ENCODE results near the gene C2orf78. TPM values are rescaled to one million over a fixed set of nuclear protein-coding genes. Genes with fewer than 3 reads are reported as not detected.
"Not testable (repeated sequence)": the region's sequence is repeated elsewhere in the genome, so short reads cannot be mapped to it uniquely, and the experiment has no call there.

The C2orf78 gene
- total RNA-seq, 1 experiment from 2014 or later: not detected

GRCh38 chr2:73776381-73776780 lies 7.6 kb upstream of the C2orf78 start:
- ChIA-PET POLR2A (ENCODE audit: low non-redundant PET) (interaction anchor here (0.6 kb wide), 1 partner anchor 200 kb away, joined by 23 read pairs; no protein-coding TSS in a partner anchor), CTCF (no interaction called here)
- intact Hi-C loops (cut with micrococcal nuclease; ENCODE audit: unreplicated experiment): no loop called here
- Histone ChIP-seq H3K4me3 (ENCODE audit: low read depth, low read length, poor library complexity, severe bottlenecking) (no peak overlapping the region), H3K36me3 (ENCODE audit: insufficient read depth, low read length, poor library complexity, severe bottlenecking) (peaks cover 36% of the 10 kb centered on the region), H3K4me1 (ENCODE audit: insufficient read depth, low read length, poor library complexity, severe bottlenecking) (no peaks in the 10 kb centered on the region), H3K27ac (ENCODE audit: low read depth, low read length, poor library complexity, severe bottlenecking) (no peak overlapping the region), H3K9me3 (ENCODE audit: low read depth, low read length, poor library complexity, severe bottlenecking) (no peaks in the 10 kb centered on the region), H3K27me3 (replicated peaks; ENCODE audit: insufficient read depth, low read depth, low read length, poor library complexity) (no peaks in the 10 kb centered on the region)
- DNase-seq (ENCODE audit: low spot score): no peak
- no peak for TF ChIP-seq CTCF (conservative IDR thresholded peaks at IDR 0.05; ENCODE audit: low read depth, low read length)
- TF ChIP-seq EZH2 (IDR thresholded peaks at IDR 0.05; ENCODE audit: borderline replicate concordance, low read depth, low read length, poor library complexity, severe bottlenecking): no peak
- BruUV-seq (replicated peaks): no TSS peak

GRCh38 chr2:73776869-73777519 lies 7.0 kb upstream of the C2orf78 start:
- peaks cover 36% of the 10 kb centered on the region for H3K36me3 ChIP-seq (ENCODE audit: insufficient read depth, low read length, poor library complexity, severe bottlenecking)
- no peaks in the 10 kb centered on the region for H3K9me3 ChIP-seq (ENCODE audit: low read depth, low read length, poor library complexity, severe bottlenecking)
- no peaks in the 10 kb centered on the region for H3K4me1 ChIP-seq (ENCODE audit: insufficient read depth, low read length, poor library complexity, severe bottlenecking)
- intact Hi-C loops (cut with micrococcal nuclease; ENCODE audit: unreplicated experiment): no loop called here
- H3K27ac ChIP-seq (ENCODE audit: low read depth, low read length, poor library complexity, severe bottlenecking): no peak overlapping the region
- no peak for DNase-seq (ENCODE audit: low spot score)
- H3K27me3 ChIP-seq (replicated peaks; ENCODE audit: insufficient read depth, low read depth, low read length, poor library complexity): no peaks in the 10 kb centered on the region
- no peak for TF ChIP-seq CTCF (conservative IDR thresholded peaks at IDR 0.05; ENCODE audit: low read depth, low read length)
- TF ChIP-seq EZH2 (IDR thresholded peaks at IDR 0.05; ENCODE audit: borderline replicate concordance, low read depth, low read length, poor library complexity, severe bottlenecking): no peak
- no peak overlapping the region for H3K4me3 ChIP-seq (ENCODE audit: low read depth, low read length, poor library complexity, severe bottlenecking)
- CTCF ChIA-PET: no interaction called here
- BruUV-seq (replicated peaks): no TSS peak
- POLR2A ChIA-PET (ENCODE audit: low non-redundant PET): no interaction called here

- Histone ChIP-seq H3K27ac (ENCODE audit: low read depth, low read length, poor library complexity, severe bottlenecking) (peak overlapping the region; percentile 87), H3K4me3 (ENCODE audit: low read depth, low read length, poor library complexity, severe bottlenecking) (peak overlapping the region; percentile 92), H3K36me3 (ENCODE audit: insufficient read depth, low read length, poor library complexity, severe bottlenecking) (peaks cover 24% of the 10 kb centered on the region)
- CTCF ChIA-PET: interaction anchor here (0.9 to 1.0 kb wide), 2 partner anchors 50 to 159 kb away, joined by 3 to 5 read pairs; partner anchors contain the start of gene STAMBP
- TSS peak; percentile 44 for BruUV-seq (replicated peaks)
- H3K27me3 ChIP-seq (replicated peaks; ENCODE audit: insufficient read depth, low read depth, low read length, poor library complexity); intact Hi-C loops (cut with micrococcal nuclease; ENCODE audit: unreplicated experiment); DNase-seq (ENCODE audit: low spot score); H3K4me1 ChIP-seq (ENCODE audit: insufficient read depth, low read length, poor library complexity, severe bottlenecking); POLR2A ChIA-PET (ENCODE audit: low non-redundant PET); H3K9me3 ChIP-seq (ENCODE audit: low read depth, low read length, poor library complexity, severe bottlenecking): not testable (repeated sequence)
These were observed 5.0 kb upstream of the C2orf78 start for GRCh38 chr2:73778867-73779466.

Measured in A673 (cell line).